RKO (cell line): ENCODE data around the gene PKIB.
A peak's percentile ranks its signal among the peaks of the same experiment; 100 is the strongest.
"Not testable (repeated sequence)": the region's sequence is repeated elsewhere in the genome, so short reads cannot be mapped to it uniquely, and the experiment has no call there.

ENCODE experiments used
- DNase-seq: peaks from one replicate; pipeline ENCODE4 v3.0.0-alpha.2; 2016; ENCODE audit warnings: low spot score

PKIB gene, protein sequence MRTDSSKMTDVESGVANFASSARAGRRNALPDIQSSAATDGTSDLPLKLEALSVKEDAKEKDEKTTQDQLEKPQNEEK

DNA sequence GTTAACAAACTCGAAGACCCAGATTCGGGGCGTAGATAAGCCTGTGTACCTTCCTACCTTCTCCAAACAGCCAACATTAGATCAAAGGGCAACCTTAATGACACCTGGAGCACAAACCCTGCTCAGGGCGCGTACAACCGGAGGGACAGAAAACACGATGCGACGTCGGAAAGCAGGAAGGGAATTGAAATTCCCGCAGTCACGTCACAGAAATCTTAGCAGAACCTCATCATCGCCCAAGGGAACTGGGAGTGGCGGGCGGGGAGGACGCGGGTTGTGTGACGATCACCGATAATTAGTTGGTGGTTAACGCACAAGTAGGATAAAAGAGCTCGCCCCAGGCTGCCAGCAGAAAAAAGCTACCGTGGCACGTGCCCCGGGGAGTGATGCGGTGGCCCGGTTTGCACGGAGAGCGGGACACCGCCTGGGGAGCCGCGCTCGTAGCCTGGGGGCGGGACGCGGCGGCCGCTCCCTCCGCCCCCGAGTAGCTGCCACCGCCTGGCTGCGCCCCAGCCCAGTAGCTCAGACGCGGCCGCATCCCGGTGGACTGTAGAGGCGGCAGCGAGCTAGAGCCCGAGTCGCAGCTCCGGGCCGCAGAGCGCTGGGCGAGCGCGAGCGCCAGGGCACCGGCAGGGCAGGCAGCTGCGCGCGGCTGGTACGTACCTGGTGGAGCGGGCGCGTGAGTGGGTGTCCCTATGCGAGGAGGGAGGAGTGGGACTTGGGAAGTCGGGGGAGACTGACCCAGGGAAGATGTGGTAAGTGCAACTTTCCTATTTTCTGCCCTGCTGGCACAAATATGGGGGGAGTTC, at the start of gene PKIB:
PKIB (plus strand) TSS at position 525 of the 809 bp plus-strand sequence. CDS start 107,390 bp downstream, outside the sequence.
- DNase-seq, result peak; percentile 76

DNA sequence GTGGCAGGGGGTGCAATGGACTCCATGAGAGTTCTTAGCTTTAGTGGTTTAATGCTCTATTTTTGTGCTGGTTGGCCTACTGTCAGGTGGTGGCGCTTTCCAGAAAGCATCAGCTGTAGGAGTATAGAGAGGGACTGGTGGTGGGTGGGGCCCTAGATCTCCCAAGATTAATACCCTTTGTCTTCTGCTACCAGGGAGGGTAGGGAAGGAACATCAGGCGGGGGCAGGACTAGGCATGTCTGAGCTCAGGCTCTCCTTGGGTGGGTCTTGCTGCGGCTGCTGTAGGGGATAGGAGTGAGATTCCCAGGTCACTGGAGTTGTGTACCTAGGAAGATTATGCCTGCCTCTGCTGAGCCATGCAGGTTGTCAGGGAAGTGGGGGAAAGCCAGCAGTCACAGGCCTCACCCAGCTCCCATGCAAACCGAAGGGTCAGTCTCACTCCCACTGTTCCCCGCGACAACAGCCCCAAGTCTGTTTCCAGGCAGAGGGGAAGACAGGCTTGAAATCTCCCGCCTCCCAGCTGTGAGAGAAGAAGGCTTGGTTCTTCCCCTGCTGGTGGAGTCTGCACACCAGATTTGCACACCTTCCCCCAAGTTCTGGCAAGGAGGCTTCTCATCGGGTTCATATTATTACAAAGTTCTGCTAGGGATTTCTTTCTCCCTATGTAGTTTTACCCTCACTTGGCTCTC, 46.7 kb upstream of the PKIB start:
- DNase-seq, result no peak

DNA sequence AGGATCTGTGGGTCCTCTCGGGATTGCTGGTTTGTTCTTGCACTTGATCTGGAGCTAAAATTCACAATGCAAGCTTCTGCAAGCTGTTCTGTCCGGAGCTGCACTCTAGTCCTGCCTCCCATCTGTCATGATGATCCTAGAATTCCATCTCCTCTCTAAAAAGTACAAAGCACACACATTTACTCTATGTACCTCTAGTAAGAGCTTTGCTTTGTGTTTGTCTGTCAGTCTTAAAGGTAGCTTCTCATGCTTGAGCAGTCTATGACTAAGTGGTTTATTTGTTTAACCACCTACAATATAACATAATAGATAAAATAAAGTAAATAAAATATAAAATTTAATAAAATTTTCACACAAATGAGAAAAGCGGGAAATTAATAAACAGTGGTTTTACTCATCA, 46.0 kb upstream of the PKIB start:
- DNase-seq, result no peak

DNA sequence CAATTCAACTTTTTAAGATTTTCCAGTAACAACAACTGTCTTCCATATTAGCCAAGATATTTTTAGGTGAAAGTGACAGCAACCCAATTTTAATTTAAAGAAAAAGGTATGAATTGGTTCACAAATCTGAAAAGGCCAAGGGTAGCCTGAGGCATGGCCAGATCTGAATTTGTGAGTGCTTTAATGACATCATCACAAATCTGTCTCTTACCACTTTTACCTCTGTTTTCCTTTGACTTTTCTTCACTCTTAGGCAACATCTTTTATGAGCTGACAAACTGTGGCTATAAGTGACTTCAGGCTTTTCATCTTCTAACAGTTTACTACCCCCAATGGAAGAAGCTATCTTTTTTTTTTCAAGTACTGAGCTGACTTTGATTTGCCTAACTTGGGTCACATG, 44.5 kb upstream of the PKIB start:
- DNase-seq, result no peak

DNA sequence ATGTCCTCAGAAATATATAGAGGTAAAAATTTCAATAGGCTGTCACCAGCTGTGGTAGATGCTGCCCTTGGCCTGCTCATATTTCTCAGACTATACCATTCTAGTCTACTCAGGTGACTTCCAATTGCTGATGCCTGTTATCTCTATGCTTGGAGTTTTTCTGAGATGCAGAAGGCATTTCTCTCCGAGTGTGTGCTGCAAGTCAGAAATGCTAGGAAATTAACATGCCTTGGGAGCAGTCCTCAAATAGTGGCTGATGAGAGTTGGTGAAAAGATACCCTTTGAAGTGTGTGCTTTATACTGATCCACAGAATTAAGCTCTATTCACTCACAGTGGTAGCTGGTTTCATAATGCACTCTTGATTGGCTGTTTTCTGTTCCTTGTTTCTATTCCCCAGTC, 43.2 kb upstream of the PKIB start:
- DNase-seq, result no peak

DNA sequence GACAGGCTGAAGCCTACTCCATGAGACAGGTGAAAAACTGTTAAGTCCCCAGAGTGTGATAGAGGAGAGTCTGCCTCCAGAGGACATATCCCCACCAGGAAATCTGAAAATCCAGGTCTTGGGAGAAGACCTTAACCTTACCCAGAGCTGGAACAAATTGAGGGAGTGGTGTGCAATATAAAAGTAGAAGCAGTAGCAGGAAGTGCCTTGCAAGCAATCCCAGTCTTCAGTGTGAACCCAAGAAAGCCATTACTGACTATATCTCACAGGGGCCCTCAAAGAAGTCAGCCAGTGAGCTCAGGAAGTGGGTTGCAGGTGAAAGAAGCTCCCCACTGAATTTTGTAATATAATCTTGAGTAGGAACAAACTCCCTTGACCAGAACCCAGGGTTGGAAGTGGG, 41.9 kb upstream of the PKIB start:
- DNase-seq, result no peak

DNA sequence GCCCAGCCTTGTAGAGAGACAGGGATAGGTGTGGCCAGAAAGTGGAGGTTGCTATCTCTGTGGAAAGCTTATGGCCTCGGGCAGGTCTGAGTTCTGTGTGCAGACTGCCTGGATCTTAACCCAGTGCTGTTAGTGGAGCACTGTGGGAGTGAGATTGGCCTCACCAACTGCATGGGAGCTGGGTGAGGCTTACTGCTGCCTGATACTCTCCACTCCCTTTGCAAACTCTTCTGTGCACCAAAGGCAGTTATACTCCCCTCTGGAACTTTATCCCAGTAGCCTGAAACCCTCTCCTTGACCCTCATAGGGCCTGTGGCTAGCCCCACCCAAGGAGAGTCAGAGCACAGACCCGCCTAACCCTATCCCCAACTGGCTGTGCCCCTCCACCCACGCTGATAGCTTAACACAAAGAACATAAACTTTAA, 41.4 kb upstream of the PKIB start:
- DNase-seq, result no peak

DNA sequence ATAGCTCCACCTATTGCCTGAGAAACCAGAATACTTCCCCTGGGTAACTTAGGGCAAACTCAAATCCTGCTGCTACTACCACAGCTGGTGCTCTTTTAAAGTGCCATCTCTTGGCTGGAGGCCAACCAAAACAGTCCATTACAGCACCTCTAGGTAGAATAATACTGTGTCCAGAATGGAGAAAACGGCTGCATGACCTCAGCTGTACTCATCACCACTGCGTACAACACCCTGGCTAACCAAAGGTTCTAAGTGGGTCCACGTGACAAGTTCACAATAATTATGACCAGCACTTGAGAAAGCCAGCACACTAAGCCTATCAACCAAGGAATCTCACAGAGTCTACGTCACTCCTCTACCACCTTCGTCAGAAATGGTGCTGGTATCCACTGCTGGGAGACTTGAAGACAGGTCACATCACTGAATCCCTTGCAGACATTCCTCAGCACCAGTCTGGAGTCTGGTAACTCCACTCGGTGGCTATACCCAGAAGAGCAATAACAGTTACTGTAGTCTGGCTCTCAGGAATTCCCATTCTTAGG, 40.9 kb upstream of the PKIB start:
- DNase-seq, result no peak

DNA sequence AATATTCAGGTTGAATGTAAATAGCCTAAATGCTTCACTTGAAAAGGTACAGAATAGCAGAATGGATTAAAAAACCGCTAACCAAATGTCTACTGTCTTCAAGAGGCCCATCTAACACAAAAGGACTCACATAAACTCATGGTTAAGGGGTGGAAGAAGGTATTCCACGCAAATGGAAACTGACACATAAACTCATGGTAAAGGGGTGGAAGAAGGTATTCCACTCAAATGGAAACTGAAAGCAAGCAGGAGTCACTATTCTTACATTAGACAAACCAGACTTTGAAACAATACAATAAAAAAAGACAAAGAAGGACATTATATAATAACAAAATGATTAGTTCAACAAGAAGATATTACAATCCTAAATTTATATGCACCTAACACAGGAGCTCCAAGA, 38.3 kb upstream of the PKIB start:
- no peak for DNase-seq

DNA sequence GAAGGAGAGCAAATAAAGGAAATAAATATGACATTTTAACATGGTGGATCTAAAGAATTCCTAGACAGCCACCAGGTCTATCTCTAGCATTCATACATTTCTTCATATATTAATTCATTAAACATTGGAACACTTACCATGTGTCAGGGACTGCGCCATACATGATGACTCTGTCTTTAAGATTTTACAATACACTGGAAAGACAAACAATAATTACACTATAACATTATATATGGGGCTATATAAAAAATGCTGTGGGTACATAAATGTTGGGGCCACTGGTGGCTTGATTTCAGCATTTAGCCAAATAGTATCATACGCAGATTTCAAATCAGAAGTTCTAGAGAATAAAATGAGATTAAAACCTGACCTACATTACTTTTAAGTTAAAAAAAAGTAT, 33.3 kb upstream of the PKIB start:
- no peak for DNase-seq

DNA sequence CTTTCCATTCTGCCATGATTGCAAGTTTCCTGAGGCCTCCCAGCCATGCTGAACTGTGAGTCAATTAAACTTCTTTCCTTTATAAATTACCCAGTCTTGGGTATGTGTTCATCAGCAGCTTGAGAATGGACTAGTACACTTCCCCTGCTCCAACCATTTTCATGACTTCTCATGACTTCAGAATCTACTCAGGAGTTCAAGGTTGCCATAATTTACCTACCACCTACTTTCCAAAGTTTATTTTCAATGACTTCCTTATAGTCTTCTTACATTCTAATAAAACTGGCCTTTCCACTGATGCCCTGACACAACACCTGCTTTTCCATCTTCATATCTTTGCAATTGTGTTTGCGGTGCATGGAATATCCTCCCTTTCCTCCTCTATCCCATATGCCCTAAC, 31.2 kb upstream of the PKIB start:
- DNase-seq, result no peak

DNA sequence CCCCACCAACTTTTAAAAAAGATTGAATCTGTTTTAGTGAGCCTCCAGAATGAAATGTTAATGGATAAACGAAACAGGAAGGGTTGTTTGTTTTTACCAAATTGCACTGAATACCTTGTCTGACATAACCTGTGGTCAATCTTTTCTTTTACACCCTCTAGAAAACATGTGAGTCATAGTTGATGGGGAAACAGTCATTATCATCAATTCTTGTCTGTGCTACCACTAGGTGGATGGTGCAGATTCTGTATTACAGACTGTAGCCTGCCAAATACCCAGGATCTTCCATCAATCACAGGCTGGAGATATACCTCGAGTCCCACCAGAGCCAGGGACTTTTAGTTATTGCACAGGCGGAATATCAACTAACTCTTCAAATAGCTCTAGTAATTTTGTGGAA, 29.5 kb upstream of the PKIB start:
- DNase-seq, result peak; percentile 23

DNA sequence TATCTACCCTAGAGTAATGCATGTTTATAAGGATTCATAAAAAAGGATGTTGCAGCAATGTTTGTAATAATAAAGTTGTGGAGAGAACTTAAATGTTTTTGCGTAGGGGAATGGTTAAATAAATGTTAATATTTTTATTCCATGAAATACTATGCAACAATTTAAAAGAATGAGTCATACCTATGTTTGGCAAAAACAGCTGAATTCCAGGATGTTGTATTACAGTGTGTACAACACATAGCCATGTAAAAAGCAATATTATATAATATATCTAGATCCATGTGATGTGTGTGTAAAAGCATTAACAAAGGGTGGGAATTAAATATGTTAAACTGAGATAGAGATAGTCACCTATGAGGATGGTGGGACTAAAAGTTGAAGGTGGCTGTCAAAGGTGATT, 21.1 kb upstream of the PKIB start:
- DNase-seq, result no peak

DNA sequence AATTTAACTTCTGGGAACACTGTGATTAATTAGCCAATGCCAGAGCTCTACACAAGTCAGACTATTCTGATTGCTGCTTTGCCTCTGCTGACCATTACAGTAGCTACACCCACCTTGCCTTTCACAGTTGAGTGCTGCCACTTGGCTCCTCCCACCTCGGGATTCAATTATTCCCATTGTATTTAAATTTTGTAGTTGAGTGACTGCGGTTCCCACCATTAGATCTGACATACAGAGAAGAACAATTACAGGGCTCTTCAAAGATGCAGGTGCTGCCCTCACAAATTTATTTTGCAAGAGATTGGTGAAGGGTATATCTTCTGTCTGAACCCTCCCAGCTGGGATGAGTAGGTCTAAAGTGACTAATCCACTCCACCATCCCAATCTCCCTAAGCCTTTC, 11.9 kb upstream of the PKIB start:
- DNase-seq, result not testable (repeated sequence)

DNA sequence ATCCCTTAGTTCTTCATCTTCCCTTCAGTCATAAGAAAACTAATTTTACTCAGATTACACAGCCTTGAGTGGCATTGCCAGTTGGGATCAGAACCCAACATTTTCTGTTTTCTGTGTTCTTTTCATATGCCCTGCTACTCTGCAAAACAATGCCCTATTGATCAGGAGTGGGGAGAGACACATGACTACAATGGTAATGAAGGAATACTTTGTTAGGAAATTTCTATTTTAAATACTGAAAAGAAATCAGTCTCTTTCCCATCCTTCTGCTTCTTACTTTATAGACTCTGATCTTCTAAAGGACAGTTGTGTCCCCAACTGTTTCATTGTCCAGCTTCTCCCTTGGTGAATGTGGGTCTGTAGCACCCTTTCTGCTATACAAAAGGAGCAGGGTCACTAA, 5.5 kb upstream of the PKIB start:
- DNase-seq, result no peak

DNA sequence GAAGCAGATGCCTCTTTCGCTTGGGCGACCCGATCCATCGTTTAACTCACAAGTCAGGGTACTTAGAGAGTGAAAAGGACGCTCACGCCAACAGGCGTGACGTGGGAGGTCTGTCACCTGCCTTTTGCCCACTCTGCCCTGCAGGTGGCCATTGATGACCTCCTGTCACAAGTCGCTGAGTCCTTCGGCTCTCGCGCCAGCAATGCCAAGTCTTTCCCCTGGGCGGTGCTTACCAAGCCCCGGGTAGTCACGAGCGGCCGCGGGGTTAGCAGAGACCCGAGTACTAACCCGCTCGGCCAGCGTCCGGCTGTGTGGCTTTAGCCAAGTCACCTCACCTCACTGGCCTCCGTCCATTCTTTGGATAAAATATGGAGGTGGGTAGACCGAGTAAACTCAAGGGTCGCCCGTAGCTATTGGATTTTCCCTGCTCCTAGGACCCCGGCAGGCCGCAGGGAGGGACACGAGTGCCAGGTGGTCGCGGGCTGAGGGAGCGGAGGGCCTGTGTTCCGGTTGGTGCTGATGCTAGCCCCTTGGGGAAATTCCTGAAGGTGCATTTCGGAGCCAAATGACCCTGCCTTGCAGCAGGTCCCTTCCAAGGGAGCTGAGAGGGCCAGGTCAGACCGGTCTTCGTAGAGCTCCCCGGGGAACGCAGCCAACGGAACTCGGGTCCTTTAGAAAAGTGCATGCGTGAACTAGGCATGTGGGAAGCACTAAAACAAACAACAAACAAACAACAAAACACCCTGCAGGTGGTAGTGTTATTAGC, 668 bp downstream of the PKIB start:
- peak; percentile 16 for DNase-seq

DNA sequence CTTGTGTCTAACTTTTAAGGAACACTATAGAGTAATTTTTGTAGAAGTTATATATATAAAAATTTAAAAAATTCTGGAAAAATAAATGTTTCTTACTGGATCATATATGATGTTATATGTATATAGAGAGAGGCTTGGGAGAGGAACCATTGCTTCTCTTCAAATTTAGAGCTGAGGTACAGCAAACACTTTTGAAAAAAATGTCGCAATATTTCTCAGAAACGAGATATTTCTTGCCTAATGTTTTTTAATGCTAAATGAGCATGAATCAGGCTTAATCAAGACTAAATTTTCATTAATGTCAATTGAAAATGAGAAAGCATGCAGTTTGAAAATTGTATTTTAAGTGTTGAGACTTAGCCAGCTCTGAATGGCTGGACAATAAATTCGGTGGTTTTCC, 2.6 kb downstream of the PKIB start:
- DNase-seq, result no peak

DNA sequence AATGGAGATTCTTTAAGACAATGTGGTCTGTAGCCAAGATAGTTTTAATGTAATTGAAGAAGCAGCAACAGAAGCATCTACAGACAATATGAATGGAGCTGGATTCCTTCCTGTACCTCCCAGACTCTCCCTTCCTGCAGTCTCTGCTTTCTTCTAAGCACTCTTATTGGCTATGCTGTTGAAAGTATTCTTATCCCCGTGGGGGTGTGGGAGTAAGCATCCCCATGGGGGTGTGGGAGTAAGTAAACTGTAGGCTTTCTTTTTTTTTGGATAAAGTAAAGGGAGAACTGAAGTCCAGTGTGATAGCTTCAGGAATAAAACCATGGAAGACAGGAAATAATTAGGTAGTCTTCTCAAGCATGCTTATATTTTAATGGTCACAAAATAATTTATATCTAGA, 4.1 kb downstream of the PKIB start:
- DNase-seq, result no peak

DNA sequence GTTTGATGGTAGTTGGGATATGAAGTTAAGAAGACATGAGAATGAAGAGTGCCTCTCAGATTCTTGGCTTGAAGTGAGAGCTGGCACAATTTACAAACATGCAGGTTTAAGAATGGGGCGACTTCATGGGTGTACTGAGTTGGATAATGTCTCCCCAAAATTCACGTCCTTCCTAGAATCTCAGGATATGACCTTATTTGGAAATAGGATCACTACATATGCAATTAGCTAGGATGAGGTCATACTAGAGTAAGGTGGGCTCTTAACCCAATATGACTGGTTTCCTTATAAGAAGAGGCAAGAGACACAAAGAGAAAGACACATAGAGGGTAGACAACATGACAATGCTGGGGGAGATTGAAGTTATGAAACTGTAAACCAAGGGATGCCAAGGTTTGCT, 5.2 kb downstream of the PKIB start:
- no peak for DNase-seq

DNA sequence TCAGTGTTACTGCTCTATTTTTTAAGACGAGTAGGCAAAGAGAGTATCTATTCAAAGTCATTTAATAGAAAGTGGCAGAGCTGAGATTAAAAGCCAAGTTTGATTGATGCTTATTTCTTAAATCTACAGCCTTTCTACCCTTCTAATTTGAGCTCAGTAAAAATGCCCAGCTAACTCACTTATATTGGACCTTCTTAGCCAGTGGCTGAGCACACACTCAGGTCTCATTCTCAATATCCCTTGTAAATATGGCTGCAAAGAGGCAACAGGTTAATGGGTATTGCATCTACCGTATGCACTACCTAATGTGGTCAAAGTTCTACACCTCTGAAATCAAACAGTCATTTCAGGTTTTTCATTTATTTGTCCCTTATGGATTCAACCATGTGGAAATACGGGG, 6.7 kb downstream of the PKIB start:
- no peak for DNase-seq

DNA sequence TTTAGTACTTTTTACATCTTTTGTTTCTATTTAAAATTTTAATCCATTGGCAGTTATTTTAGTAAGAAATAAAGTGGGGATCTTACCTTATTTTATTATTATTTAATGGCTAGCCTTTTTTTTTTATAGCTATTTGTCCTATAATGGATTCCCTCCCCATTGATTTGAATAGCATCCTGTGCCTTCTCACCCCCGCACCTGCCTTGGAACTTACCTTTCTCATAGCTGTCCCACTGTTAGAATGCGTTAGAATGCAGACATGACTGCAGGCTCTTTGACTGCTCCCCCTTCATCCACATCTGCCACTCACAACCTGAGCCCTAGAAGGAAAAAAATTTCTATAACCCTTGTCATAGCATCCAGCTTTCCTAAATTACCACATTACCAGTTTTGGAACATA, 9.1 kb downstream of the PKIB start:
- DNase-seq, result no peak

DNA sequence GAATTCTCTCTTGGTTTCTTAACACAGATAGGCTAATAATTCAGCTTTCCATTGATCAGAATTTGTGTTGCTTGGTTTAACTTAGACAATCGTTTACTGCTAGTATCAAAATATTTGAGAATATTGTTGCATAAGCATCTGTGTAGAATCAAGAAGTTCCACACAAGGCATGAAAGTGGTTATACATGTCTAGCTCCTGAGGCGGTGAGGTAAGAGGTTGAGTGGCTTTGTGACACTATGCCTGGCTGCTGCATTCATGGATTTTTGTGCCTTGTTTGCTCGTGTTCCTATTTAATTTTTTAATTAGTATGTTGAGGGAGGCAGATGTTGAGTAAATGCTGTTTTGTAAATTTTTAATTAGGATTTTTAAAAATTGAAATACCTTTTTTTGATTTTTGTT, 10.2 kb downstream of the PKIB start:
- no peak for DNase-seq

DNA sequence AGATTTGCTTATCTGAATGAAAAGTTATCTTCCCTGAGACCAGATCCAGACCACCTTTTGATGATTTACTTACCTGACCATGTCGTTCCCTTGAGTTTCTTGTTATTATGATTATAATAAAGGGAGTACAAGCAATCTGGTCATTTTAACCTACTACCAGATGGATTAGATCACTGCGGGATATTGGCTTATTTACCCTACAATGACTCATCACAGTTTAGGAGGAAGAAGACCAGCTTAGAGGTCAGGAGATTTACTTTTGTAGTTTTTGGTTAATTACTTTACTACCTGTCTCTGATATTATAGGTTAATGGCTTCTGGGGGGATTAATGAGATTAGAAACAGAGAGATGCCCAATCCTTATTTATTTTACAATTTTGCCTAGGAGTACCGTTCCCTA, 10.7 kb downstream of the PKIB start:
- DNase-seq, result no peak
